Measurements from ENCODE around the gene FXYD1.
"Not testable (repeated sequence)": the region's sequence is repeated elsewhere in the genome, so short reads cannot be mapped to it uniquely, and the experiment has no call there.

The FXYD1 gene

GRCh38 chr19:35124098-35125060 is 14.2 kb upstream of the FXYD1 start:
- H3K36me3 ChIP-seq (ENCODE audit: control insufficient read depth in 1 of 2, insufficient read depth in 2 of 2, low read length in 2 of 2), result no peaks in the 10 kb centered on the region
- no peaks in the 10 kb centered on the region for H3K27me3 ChIP-seq (ENCODE audit: control insufficient read depth in 1 of 2, insufficient read depth in 2 of 2, low read length in 2 of 2)
- H3K4me3 ChIP-seq (ENCODE audit: low read depth in 1 of 2, low read length in 2 of 2), result peak overlapping the region; percentile 76 to 81
- no peaks in the 10 kb centered on the region for H3K9me3 ChIP-seq (ENCODE audit: control insufficient read depth in 1 of 2, low read length in 2 of 2)
- H3K27ac ChIP-seq (ENCODE audit: low read depth, low read length), result peak overlapping the region; percentile 35
- H3K9ac ChIP-seq (ENCODE audit: low read depth in 1 of 2, low read length in 2 of 2), result peak overlapping the region; percentile 62 to 80
- peaks cover 36 to 41% of the 10 kb centered on the region in 2 donors for H3K4me1 ChIP-seq (ENCODE audit: control insufficient read depth in 1 of 2, insufficient read depth in 2 of 2, low read length in 2 of 2)

- H3K9ac ChIP-seq (ENCODE audit: low read depth in 1 of 2, low read length in 2 of 2), result no peak overlapping the region
- H3K4me1 ChIP-seq (ENCODE audit: control insufficient read depth in 1 of 2, insufficient read depth in 2 of 2, low read length in 2 of 2), result peaks cover 32% of the 10 kb centered on the region in 2 donors
These were observed 13.3 kb upstream of the FXYD1 start for GRCh38 chr19:35125270-35125717.

GRCh38 chr19:35125749-35126623 is 12.6 kb upstream of the FXYD1 start:
- Histone ChIP-seq H3K27me3 (ENCODE audit: control insufficient read depth in 1 of 2, insufficient read depth in 2 of 2, low read length in 2 of 2) (no peaks in the 10 kb centered on the region), H3K9me3 (ENCODE audit: control insufficient read depth in 1 of 2, low read length in 2 of 2) (no peaks in the 10 kb centered on the region), H3K27ac (ENCODE audit: low read depth, low read length) (no peak overlapping the region), H3K4me3 (ENCODE audit: low read depth in 1 of 2, low read length in 2 of 2) (no peak overlapping the region), H3K4me1 (ENCODE audit: control insufficient read depth in 1 of 2, insufficient read depth in 2 of 2, low read length in 2 of 2) (peaks cover 25% of the 10 kb centered on the region in 2 donors), H3K36me3 (ENCODE audit: control insufficient read depth in 1 of 2, insufficient read depth in 2 of 2, low read length in 2 of 2) (no peaks in the 10 kb centered on the region), H3K9ac (ENCODE audit: low read depth in 1 of 2, low read length in 2 of 2) (no peak overlapping the region)

More at GRCh38 chr19:35125270-35125717, 13.3 kb upstream of the FXYD1 start:
- Histone ChIP-seq H3K36me3 (ENCODE audit: control insufficient read depth in 1 of 2, insufficient read depth in 2 of 2, low read length in 2 of 2) (no peaks in the 10 kb centered on the region), H3K27ac (ENCODE audit: low read depth, low read length) (no peak overlapping the region), H3K4me3 (ENCODE audit: low read depth in 1 of 2, low read length in 2 of 2) (no peak overlapping the region), H3K27me3 (ENCODE audit: control insufficient read depth in 1 of 2, insufficient read depth in 2 of 2, low read length in 2 of 2) (no peaks in the 10 kb centered on the region), H3K9me3 (ENCODE audit: control insufficient read depth in 1 of 2, low read length in 2 of 2) (no peaks in the 10 kb centered on the region)

GRCh38 chr19:35126624-35126959 is 12.0 kb upstream of the FXYD1 start:
- H3K4me3 ChIP-seq (ENCODE audit: low read depth in 1 of 2, low read length in 2 of 2), result no peak overlapping the region
- no peak overlapping the region for H3K9ac ChIP-seq (ENCODE audit: low read depth in 1 of 2, low read length in 2 of 2)
- no peaks in the 10 kb centered on the region for H3K36me3 ChIP-seq (ENCODE audit: control insufficient read depth in 1 of 2, insufficient read depth in 2 of 2, low read length in 2 of 2)
- H3K4me1 ChIP-seq (ENCODE audit: control insufficient read depth in 1 of 2, insufficient read depth in 2 of 2, low read length in 2 of 2), result peaks cover 19 to 22% of the 10 kb centered on the region in 2 donors
- no peak overlapping the region for H3K27ac ChIP-seq (ENCODE audit: low read depth, low read length)
- H3K9me3 ChIP-seq (ENCODE audit: control insufficient read depth in 1 of 2, low read length in 2 of 2), result no peaks in the 10 kb centered on the region
- H3K27me3 ChIP-seq (ENCODE audit: control insufficient read depth in 1 of 2, insufficient read depth in 2 of 2, low read length in 2 of 2), result no peaks in the 10 kb centered on the region

GRCh38 chr19:35127871-35128270 is 10.8 kb upstream of the FXYD1 start:
- Histone ChIP-seq H3K4me1 (ENCODE audit: control insufficient read depth in 1 of 2, insufficient read depth in 2 of 2, low read length in 2 of 2) (peaks cover 19 to 22% of the 10 kb centered on the region in 2 donors), H3K27me3 (ENCODE audit: control insufficient read depth in 1 of 2, insufficient read depth in 2 of 2, low read length in 2 of 2) (no peaks in the 10 kb centered on the region), H3K9me3 (ENCODE audit: control insufficient read depth in 1 of 2, low read length in 2 of 2) (no peaks in the 10 kb centered on the region), H3K27ac (ENCODE audit: low read depth, low read length) (no peak overlapping the region), H3K4me3 (ENCODE audit: low read depth in 1 of 2, low read length in 2 of 2) (no peak overlapping the region), H3K36me3 (ENCODE audit: control insufficient read depth in 1 of 2, insufficient read depth in 2 of 2, low read length in 2 of 2) (no peaks in the 10 kb centered on the region), H3K9ac (ENCODE audit: low read depth in 1 of 2, low read length in 2 of 2) (no peak overlapping the region)

GRCh38 chr19:35128398-35129057 is 10.1 kb upstream of the FXYD1 start:
- Histone ChIP-seq H3K4me3 (ENCODE audit: low read depth in 1 of 2, low read length in 2 of 2) (no peak overlapping the region), H3K4me1 (ENCODE audit: control insufficient read depth in 1 of 2, insufficient read depth in 2 of 2, low read length in 2 of 2) (peaks cover 19 to 20% of the 10 kb centered on the region in 2 donors), H3K9me3 (ENCODE audit: control insufficient read depth in 1 of 2, low read length in 2 of 2) (no peaks in the 10 kb centered on the region), H3K27me3 (ENCODE audit: control insufficient read depth in 1 of 2, insufficient read depth in 2 of 2, low read length in 2 of 2) (no peaks in the 10 kb centered on the region), H3K36me3 (ENCODE audit: control insufficient read depth in 1 of 2, insufficient read depth in 2 of 2, low read length in 2 of 2) (no peaks in the 10 kb centered on the region), H3K9ac (ENCODE audit: low read depth in 1 of 2, low read length in 2 of 2) (no peak overlapping the region), H3K27ac (ENCODE audit: low read depth, low read length) (no peak overlapping the region)

GRCh38 chr19:35129724-35130274 is 8.8 kb upstream of the FXYD1 start:
- H3K4me3 ChIP-seq (ENCODE audit: low read depth in 1 of 2, low read length in 2 of 2); H3K4me1 ChIP-seq (ENCODE audit: control insufficient read depth in 1 of 2, insufficient read depth in 2 of 2, low read length in 2 of 2); H3K36me3 ChIP-seq (ENCODE audit: control insufficient read depth in 1 of 2, insufficient read depth in 2 of 2, low read length in 2 of 2); H3K27ac ChIP-seq (ENCODE audit: low read depth, low read length); H3K9ac ChIP-seq (ENCODE audit: low read depth in 1 of 2, low read length in 2 of 2); H3K9me3 ChIP-seq (ENCODE audit: control insufficient read depth in 1 of 2, low read length in 2 of 2); H3K27me3 ChIP-seq (ENCODE audit: control insufficient read depth in 1 of 2, insufficient read depth in 2 of 2, low read length in 2 of 2): not testable (repeated sequence)

GRCh38 chr19:35130761-35131720 is 7.6 kb upstream of the FXYD1 start:
- peaks cover 0 to under 1% of the 10 kb centered on the region in 2 donors for H3K27me3 ChIP-seq (ENCODE audit: control insufficient read depth in 1 of 2, insufficient read depth in 2 of 2, low read length in 2 of 2)
- no peak overlapping the region for H3K9ac ChIP-seq (ENCODE audit: low read depth in 1 of 2, low read length in 2 of 2)
- no peak overlapping the region for H3K4me3 ChIP-seq (ENCODE audit: low read depth in 1 of 2, low read length in 2 of 2)
- no peak overlapping the region for H3K27ac ChIP-seq (ENCODE audit: low read depth, low read length)
- H3K4me1 ChIP-seq (ENCODE audit: control insufficient read depth in 1 of 2, insufficient read depth in 2 of 2, low read length in 2 of 2), result no peaks in the 10 kb centered on the region
- no peaks in the 10 kb centered on the region for H3K9me3 ChIP-seq (ENCODE audit: control insufficient read depth in 1 of 2, low read length in 2 of 2)
- no peaks in the 10 kb centered on the region for H3K36me3 ChIP-seq (ENCODE audit: control insufficient read depth in 1 of 2, insufficient read depth in 2 of 2, low read length in 2 of 2)

- Histone ChIP-seq H3K27me3 (ENCODE audit: control insufficient read depth in 1 of 2, insufficient read depth in 2 of 2, low read length in 2 of 2) (peaks cover 0 to 8% of the 10 kb centered on the region in 2 donors), H3K4me1 (ENCODE audit: control insufficient read depth in 1 of 2, insufficient read depth in 2 of 2, low read length in 2 of 2) (peaks cover 0 to 3% of the 10 kb centered on the region in 2 donors), H3K4me3 (ENCODE audit: low read depth in 1 of 2, low read length in 2 of 2) (no peak overlapping the region), H3K9me3 (ENCODE audit: control insufficient read depth in 1 of 2, low read length in 2 of 2) (no peaks in the 10 kb centered on the region), H3K36me3 (ENCODE audit: control insufficient read depth in 1 of 2, insufficient read depth in 2 of 2, low read length in 2 of 2) (no peaks in the 10 kb centered on the region), H3K9ac (ENCODE audit: low read depth in 1 of 2, low read length in 2 of 2) (no peak overlapping the region), H3K27ac (ENCODE audit: low read depth, low read length) (no peak overlapping the region)
These were observed 6.4 kb upstream of the FXYD1 start for GRCh38 chr19:35132254-35132653.

Data from duodenal mucosa (tissue), 2 donors.